Omental fat pad (tissue), 4 donors: Measurements from ENCODE around the gene PTPRG. TPM values are rescaled to one million over a fixed set of nuclear protein-coding genes. Genes with fewer than 3 reads are reported as not detected.

Experiments used
- ATAC-seq: fragments of 150-250 bp; one replicate; pipeline ENCODE4 v1.9.1; 2016; ENCODE audit warnings: mild to moderate bottlenecking, moderate library complexity; ENCODE audit not compliant: low FRiP score
- DNase-seq: peaks from one replicate; pipeline ENCODE4 v3.0.0-alpha.2; 2019; ENCODE audit warnings: low spot score
- total RNA-seq, 4 donors: library from RNA; depleted of rRNA; stranded (reverse); fragments of >200 nt; gene quantifications; one replicate each; pipeline ENCODE4 v1.1.0, GENCODE V29; 2016
- TF ChIP-seq, protein P1 (sequence below), 3 donors: fragments of 450-650 bp; IDR thresholded peaks; one replicate each; pipeline ENCODE4 v1.5.1; 2016 to 2017; ENCODE audit warnings: antibody characterized with exemption in 3 of 3, mild to moderate bottlenecking in 3 of 3, moderate library complexity in 2 of 3

Gene PTPRG
- total RNA-seq, 4 donors from 2014 or later, result 90.0 to 172 (median 104) TPM

DNA sequence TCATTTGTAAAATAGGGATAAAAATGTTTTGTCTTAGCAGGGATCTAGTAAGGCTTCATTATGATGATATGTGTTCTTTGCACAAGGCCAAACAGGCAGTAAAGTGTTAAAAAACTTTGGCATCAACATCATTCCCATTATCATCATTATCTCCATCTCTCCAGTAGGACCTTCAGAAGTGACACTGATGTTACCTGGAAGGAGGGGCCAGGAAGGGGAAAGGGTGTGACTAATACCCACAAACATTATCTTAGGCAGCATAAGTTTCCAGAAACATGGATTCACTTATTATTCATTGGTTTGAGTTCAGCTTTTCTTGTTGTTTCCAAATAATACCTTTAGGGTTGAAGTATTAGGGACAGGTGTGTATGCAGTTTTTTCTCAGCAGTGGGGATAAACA lies 399.6 kb downstream of the PTPRG start:
- no peak for ATAC-seq
- DNase-seq, result no peak
- TF ChIP-seq, protein P1, sequence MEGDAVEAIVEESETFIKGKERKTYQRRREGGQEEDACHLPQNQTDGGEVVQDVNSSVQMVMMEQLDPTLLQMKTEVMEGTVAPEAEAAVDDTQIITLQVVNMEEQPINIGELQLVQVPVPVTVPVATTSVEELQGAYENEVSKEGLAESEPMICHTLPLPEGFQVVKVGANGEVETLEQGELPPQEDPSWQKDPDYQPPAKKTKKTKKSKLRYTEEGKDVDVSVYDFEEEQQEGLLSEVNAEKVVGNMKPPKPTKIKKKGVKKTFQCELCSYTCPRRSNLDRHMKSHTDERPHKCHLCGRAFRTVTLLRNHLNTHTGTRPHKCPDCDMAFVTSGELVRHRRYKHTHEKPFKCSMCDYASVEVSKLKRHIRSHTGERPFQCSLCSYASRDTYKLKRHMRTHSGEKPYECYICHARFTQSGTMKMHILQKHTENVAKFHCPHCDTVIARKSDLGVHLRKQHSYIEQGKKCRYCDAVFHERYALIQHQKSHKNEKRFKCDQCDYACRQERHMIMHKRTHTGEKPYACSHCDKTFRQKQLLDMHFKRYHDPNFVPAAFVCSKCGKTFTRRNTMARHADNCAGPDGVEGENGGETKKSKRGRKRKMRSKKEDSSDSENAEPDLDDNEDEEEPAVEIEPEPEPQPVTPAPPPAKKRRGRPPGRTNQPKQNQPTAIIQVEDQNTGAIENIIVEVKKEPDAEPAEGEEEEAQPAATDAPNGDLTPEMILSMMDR (IDR thresholded peaks at IDR 0.05), result no peak

DNA sequence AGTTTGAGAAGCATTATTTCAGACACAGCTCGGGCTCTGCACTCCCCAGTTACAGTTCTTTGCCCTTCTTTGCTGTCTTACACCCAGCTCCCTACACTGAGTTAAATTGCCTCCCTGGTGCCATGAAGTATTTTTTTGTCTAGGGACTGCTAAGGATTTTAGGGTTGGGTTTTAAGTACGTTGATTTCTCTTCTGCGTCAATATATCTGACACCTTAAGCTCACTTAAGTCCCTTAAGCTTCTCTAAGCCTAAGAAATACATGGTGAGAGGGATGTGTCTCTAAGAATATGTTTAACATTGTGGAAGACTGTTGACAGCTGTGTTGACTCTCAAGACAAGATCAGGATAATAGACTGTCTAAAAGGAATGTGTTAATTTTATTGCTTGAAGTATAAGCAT lies 400.5 kb downstream of the PTPRG start:
- TF ChIP-seq, protein P1 (IDR thresholded peaks at IDR 0.05), result no peak
- DNase-seq, result no peak
- ATAC-seq, result no peak

DNA sequence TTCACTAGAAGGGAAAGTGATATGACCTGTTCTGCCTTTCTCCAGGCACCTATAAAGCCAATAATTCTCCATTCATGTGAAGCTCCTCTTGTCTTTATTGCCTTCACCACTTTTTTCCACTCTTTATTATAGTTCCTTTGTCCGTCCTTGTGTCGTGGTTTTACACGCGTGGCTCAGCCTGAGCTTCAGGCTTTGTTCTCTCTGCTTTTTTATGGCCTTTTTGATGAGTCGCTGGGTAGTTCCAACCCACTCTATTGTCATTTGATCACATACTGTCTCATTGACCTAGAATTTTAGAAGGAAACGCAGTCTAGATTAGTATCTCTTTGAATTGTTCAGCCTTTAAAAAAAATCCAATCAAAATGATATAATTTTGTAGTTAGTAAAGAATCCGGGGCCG lies 403.2 kb downstream of the PTPRG start:
- TF ChIP-seq, protein P1 (IDR thresholded peaks at IDR 0.05), result no peak
- ATAC-seq (no peak), DNase-seq (no peak)

DNA sequence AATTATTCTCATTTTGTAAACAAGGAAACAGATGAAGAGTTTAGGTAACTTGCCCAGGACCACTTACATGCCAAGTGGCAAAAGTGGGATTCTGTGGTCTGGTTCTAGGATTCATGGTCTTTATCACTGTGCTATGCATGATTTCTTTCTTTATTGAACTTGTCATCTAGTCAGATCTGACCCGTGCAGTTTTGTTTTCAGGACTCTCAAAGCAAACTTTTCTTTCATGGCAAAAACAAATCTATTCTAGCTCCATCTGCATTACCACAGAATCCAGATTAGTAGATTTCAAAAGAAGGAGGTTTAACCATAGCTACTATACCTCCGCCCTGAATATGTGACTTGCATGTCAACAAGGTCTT lies 404.4 kb downstream of the PTPRG start:
- TF ChIP-seq, protein P1 (IDR thresholded peaks at IDR 0.05), result no peak
- no peak for DNase-seq
- no peak for ATAC-seq

DNA sequence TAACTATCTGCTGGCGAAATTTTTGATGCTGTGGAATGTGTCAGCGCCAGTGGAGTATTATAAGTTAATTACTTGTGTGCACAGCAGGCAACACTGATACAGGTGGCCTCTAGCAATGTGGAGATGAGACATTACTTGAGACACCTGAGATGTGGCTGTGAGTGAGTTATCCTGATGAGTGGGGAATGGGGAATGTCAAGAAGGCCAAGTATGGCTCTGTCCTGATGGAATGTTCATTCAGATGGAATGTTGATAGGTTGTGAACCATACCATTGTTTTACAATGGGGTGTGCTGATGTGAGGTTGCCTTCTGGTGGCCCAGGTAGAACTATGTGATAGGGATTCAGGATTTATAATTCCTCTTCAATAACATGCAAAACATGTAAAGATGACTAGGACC lies 404.8 kb downstream of the PTPRG start:
- ATAC-seq (no peak), DNase-seq (no peak)
- TF ChIP-seq, protein P1 (IDR thresholded peaks at IDR 0.05), result no peak

DNA sequence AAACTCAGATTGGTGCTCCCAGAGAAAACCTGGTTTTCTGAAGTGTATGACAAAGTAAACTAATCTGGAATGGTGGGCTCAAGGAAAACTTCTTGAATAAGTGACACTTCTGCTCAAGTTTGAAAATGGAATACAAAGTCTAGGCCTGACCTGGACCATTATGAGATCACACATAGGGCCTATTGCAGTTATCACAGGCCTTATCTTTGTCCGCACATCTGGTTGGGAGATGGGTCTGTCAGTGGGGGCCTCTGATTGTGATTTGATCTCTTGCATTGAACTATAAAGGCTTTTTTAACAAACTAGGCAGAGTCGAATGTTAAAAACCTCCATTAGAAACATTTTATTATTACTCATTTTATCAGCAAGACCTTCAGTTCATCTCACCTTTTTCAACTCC lies 405.6 kb downstream of the PTPRG start:
- no peak for DNase-seq
- TF ChIP-seq, protein P1 (IDR thresholded peaks at IDR 0.05), result no peak

DNA sequence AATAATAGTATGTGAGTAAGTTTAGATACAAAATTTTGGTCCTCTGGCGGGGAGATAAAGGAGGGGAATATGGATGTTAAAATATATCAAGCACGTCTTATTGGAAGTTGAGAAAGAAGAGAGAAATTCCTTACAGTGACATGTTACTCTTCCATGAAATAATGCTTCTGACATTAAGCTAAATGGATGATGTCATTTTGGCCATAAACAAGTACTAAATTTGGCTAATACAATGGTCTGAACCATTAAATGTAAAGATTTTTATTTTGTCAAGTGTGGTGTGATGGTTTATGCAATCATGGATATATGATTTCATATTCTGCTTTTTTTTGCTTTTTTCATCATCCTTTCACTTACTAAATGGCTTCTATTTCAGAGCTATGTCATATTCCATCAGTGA lies 406.6 kb downstream of the PTPRG start:
- DNase-seq, result no peak
- TF ChIP-seq, protein P1 (IDR thresholded peaks at IDR 0.05), result no peak
- no peak for ATAC-seq

More for the DNA sequence above, 405.6 kb downstream of the PTPRG start:
- ATAC-seq, result no peak
